NCI-H1092 (cell line): Measurements from ENCODE around the gene ACSL6.

ENCODE experiments used
- DNase-seq: peaks from one replicate; lab custom pipeline; 2025; lab: John Stamatoyannopoulos, UW

Gene ACSL6

GRCh38 chr5:132016721-132017250 is 5.3 kb upstream of the ACSL6 start:
- DNase-seq, result no peak

- DNase-seq, result no peak
These were observed 2.3 kb upstream of the ACSL6 start for GRCh38 chr5:132013711-132014110.

- DNase-seq, result no peak
These were observed 1.7 kb upstream of the ACSL6 start for GRCh38 chr5:132013006-132013689.

GRCh38 chr5:132012371-132013005 is 1.0 kb upstream of the ACSL6 start:
- DNase-seq, result no peak

- no peak for DNase-seq
These were observed 353 bp downstream of the ACSL6 start for GRCh38 chr5:132010989-132011621.

GRCh38 chr5:132010645-132010988 is 841 bp downstream of the ACSL6 start:
- DNase-seq, result no peak

- no peak for DNase-seq
These were observed 1.6 kb downstream of the ACSL6 start for GRCh38 chr5:132009706-132010405.

- DNase-seq, result no peak
These were observed 2.3 kb downstream of the ACSL6 start for GRCh38 chr5:132008961-132009680.

GRCh38 chr5:132008163-132008473 is 3.3 kb downstream of the ACSL6 start:
- no peak for DNase-seq

GRCh38 chr5:132007399-132008162 is 3.9 kb downstream of the ACSL6 start:
- DNase-seq, result peak; percentile 52

GRCh38 chr5:132006331-132007120 is 4.9 kb downstream of the ACSL6 start:
- no peak for DNase-seq

GRCh38 chr5:132005591-132005990 is 5.9 kb downstream of the ACSL6 start:
- no peak for DNase-seq

GRCh38 chr5:132003982-132004381 is 7.5 kb downstream of the ACSL6 start:
- DNase-seq, result no peak

GRCh38 chr5:132003170-132003744 is 8.2 kb downstream of the ACSL6 start:
- DNase-seq, result no peak

- no peak for DNase-seq
These were observed 8.7 kb downstream of the ACSL6 start for GRCh38 chr5:132002757-132003156.

- no peak for DNase-seq
These were observed 9.6 kb downstream of the ACSL6 start for GRCh38 chr5:132001647-132002561.

- DNase-seq, result no peak
These were observed 10.6 kb downstream of the ACSL6 start for GRCh38 chr5:132000677-132001453.

GRCh38 chr5:132000241-132000490 is 11.3 kb downstream of the ACSL6 start:
- no peak for DNase-seq
